GM19468 (cell line): Measurements from ENCODE around the gene RCCD1.

Source experiments
- ATAC-seq: cut with Tn5 transposase; IDR thresholded peaks from one replicate; pipeline ENCODE4 v1.9.1; 2021; ENCODE audit warnings: mild to moderate bottlenecking, moderate library complexity, moderate number of reproducible peaks; ENCODE audit not compliant: unreplicated experiment; ENCODE audit errors: extremely low read depth

The RCCD1 gene

DNA sequence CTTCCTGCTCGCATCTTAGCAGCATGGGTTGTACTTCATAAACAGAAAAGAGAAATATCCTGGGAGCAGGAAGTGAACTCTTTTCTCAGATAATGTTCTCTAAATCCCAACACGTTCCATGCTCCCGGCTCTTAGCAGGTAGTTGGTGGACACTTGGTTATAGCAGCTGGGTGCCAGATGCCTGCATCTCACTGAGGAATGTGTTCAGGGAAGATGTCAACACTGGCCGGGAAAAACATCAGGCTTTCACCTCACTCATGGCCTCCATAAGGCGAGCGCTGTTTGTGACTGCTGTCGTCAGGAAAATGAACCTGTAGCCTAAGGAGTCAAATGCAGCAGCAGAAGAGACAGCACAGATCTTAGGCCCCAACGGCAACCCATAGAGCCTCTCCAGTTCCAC is 44.1 kb downstream of the RCCD1 start:
- ATAC-seq, result no peak

DNA sequence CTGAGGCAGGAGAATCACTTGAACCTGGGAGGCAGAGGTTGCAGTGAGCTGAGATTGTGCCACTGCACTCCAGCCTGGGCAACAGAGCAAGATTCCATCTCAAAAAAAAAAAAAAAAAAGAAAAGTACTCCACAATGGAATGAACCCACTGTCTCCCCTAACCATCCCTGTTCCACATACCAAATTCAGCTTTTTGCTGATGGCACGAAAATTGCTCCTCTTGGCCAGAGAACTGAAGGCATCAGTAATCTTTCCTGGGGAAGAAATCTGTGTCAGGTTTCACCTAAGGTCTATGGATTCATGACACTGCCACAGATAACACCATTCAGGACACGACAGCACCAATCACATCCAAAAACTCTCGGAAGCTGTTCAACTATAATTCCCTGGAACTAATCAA is 46.5 kb downstream of the RCCD1 start:
- ATAC-seq, result no peak

DNA sequence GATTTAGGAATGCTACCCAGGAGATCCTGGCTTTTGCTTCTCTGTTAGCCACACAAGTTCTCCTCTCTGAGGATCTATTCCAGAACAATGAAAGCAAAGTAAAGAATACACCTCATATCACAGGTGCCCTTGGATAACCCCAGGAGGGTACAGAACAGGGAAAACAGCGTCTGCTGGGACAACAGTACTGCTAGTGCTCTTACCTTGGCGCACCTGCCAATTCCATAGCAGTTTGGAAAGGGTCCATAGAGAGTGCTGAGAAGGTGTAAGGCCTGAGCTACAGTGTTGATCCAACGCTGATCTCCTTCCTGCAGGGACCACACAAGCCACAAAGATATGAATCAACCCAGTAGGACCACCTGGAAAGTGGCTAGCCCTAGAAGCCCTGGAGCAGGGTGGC is 52.6 kb downstream of the RCCD1 start:
- ATAC-seq, result no peak
